Measurements from ENCODE around the gene SMIM5.
"Not testable (repeated sequence)": the region's sequence is repeated elsewhere in the genome, so short reads cannot be mapped to it uniquely, and the experiment has no call there.

SMIM5 gene

GRCh38 chr17:75590314-75590761 lies 42.9 kb upstream of the SMIM5 start:
- TF ChIP-seq ZFX (IDR thresholded peaks at IDR 0.05; ENCODE audit: borderline replicate concordance) (no peak), CTCF (IDR thresholded peaks at IDR 0.05) (no peak)
- H3K27ac ChIP-seq, result no peak overlapping the region

GRCh38 chr17:75590849-75591721 lies 42.1 kb upstream of the SMIM5 start:
- no peak overlapping the region for H3K27ac ChIP-seq
- TF ChIP-seq CTCF (IDR thresholded peaks at IDR 0.05), result no peak
- TF ChIP-seq ZFX (IDR thresholded peaks at IDR 0.05; ENCODE audit: borderline replicate concordance), result no peak

- H3K27ac ChIP-seq, result no peak overlapping the region
- TF ChIP-seq CTCF (IDR thresholded peaks at IDR 0.05) (no peak), ZFX (IDR thresholded peaks at IDR 0.05; ENCODE audit: borderline replicate concordance) (no peak)
Observed at GRCh38 chr17:75591722-75592302, 41.4 kb upstream of the SMIM5 start.

- H3K27ac ChIP-seq, result no peak overlapping the region
- no peak for TF ChIP-seq CTCF (IDR thresholded peaks at IDR 0.05)
- TF ChIP-seq ZFX (IDR thresholded peaks at IDR 0.05; ENCODE audit: borderline replicate concordance), result no peak
Observed at GRCh38 chr17:75592348-75593020, 40.8 kb upstream of the SMIM5 start.

GRCh38 chr17:75593430-75593829 lies 39.8 kb upstream of the SMIM5 start:
- not testable (repeated sequence) for H3K27ac ChIP-seq

GRCh38 chr17:75594499-75595283 lies 38.5 kb upstream of the SMIM5 start:
- TF ChIP-seq CTCF (IDR thresholded peaks at IDR 0.05) (no peak), ZFX (IDR thresholded peaks at IDR 0.05; ENCODE audit: borderline replicate concordance) (no peak)
- no peak overlapping the region for H3K27ac ChIP-seq

GRCh38 chr17:75595284-75595919 lies 37.8 kb upstream of the SMIM5 start:
- TF ChIP-seq CTCF (IDR thresholded peaks at IDR 0.05) (no peak), ZFX (IDR thresholded peaks at IDR 0.05; ENCODE audit: borderline replicate concordance) (no peak)
- H3K27ac ChIP-seq, result no peak overlapping the region

All from 22Rv1 (cell line).